ENCODE measurements around the gene SENP5.
A peak's percentile ranks its signal among the peaks of the same experiment; 100 is the strongest.

The SENP5 gene

DNA sequence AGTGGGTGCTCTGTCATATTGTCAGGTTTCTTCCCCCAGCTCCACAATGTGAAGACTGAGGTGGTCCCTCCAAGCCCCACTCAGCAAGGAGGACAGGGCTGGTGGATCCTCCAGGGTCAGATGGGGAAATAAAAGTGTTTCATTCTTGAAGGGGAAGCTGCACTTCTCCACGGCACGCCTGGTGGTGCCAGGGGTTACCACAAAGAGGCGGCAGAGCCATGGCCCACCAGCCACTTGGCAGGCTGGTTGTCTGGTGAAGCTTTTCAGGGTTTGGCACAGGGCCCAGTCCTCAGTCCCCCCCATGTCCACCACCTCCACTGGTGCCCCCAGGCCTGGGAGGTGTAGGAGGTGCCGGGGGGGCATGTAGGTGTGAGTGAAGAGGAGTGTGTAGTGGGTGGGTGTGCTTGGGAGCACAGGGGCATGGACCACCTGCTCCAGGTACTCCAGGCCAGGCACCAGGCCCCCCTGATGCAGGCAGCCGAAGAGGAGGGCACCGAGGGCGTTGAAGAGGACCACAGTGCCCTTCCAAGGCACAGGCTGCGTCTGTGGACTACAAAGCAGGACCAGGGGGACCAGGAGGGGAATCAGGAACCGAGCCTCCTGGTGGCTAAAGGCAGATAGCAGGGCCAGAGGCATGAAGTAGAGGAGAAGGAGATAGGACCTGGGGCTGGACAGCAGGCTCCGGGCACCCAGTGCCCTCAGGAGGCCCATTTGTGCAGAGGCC, 79.6 kb downstream of the SENP5 start:
- no peak for TF ChIP-seq SUZ12 (IDR thresholded peaks at IDR 0.05; ENCODE audit: extremely low read depth, insufficient read depth, insufficient read length)
- TF ChIP-seq YY1 (IDR thresholded peaks at IDR 0.05; ENCODE audit: insufficient read depth, insufficient read length), result no peak
- TF ChIP-seq ZNF274 (IDR thresholded peaks at IDR 0.05; ENCODE audit: low read depth, low read length), result no peak
- Histone ChIP-seq H3K27me3 (ENCODE audit: insufficient read depth, insufficient read length) (peaks cover 4% of the 10 kb centered on the region), H3K9ac (ENCODE audit: insufficient read length, low read depth) (no peak overlapping the region), H3K9me3 (ENCODE audit: insufficient read depth, low read length) (no peaks in the 10 kb centered on the region), H3K4me1 (ENCODE audit: insufficient read depth, insufficient read length) (peaks cover 12% of the 10 kb centered on the region), H3K36me3 (ENCODE audit: insufficient read depth, insufficient read length, low read length) (peaks cover 12% of the 10 kb centered on the region), H3K4me3 (ENCODE audit: insufficient read length, low read depth) (no peak overlapping the region)
- DNase-seq (ENCODE audit: low read depth, low spot score), result no peak

DNA sequence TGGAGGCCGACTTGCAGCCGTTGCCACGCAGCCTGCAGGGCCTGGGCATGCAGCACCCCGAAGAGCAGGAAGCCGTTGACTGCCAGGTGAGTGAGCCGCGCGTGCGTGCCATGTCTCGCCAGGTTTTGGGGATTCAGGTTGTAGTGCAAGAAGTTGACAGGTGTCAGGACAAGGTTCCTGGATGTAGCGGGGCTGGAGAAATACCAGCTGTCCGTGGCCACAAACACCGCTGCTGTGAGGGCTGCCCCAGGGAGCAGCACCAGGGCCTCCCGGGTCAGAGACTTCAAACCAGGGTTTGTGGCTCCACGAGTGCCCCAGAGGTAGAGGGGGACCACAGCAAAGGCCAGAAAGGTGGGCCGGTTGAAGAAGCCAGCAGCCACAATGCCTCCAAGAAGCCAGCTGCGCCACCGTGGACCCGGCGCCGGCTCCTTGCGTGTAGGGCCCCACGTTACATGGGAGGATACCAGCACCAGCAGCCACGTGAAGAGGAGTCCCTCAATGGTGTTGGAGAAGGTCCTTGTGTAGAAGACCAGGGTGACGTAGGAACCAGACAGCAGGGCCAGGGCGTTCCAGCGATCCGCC, 80.2 kb downstream of the SENP5 start:
- no peaks in the 10 kb centered on the region for H3K9me3 ChIP-seq (ENCODE audit: insufficient read depth, low read length)
- no peak overlapping the region for H3K4me3 ChIP-seq (ENCODE audit: insufficient read length, low read depth)
- H3K9ac ChIP-seq (ENCODE audit: insufficient read length, low read depth), result peak overlapping the region; percentile 36
- no peak for DNase-seq (ENCODE audit: low read depth, low spot score)
- TF ChIP-seq YY1 (IDR thresholded peaks at IDR 0.05; ENCODE audit: insufficient read depth, insufficient read length) (no peak), ZNF274 (IDR thresholded peaks at IDR 0.05; ENCODE audit: low read depth, low read length) (no peak), SUZ12 (IDR thresholded peaks at IDR 0.05; ENCODE audit: extremely low read depth, insufficient read depth, insufficient read length) (no peak)
- peaks cover 12% of the 10 kb centered on the region for H3K4me1 ChIP-seq (ENCODE audit: insufficient read depth, insufficient read length)
- peaks cover 12% of the 10 kb centered on the region for H3K36me3 ChIP-seq (ENCODE audit: insufficient read depth, insufficient read length, low read length)
- H3K27me3 ChIP-seq (ENCODE audit: insufficient read depth, insufficient read length), result peaks cover 4% of the 10 kb centered on the region

DNA sequence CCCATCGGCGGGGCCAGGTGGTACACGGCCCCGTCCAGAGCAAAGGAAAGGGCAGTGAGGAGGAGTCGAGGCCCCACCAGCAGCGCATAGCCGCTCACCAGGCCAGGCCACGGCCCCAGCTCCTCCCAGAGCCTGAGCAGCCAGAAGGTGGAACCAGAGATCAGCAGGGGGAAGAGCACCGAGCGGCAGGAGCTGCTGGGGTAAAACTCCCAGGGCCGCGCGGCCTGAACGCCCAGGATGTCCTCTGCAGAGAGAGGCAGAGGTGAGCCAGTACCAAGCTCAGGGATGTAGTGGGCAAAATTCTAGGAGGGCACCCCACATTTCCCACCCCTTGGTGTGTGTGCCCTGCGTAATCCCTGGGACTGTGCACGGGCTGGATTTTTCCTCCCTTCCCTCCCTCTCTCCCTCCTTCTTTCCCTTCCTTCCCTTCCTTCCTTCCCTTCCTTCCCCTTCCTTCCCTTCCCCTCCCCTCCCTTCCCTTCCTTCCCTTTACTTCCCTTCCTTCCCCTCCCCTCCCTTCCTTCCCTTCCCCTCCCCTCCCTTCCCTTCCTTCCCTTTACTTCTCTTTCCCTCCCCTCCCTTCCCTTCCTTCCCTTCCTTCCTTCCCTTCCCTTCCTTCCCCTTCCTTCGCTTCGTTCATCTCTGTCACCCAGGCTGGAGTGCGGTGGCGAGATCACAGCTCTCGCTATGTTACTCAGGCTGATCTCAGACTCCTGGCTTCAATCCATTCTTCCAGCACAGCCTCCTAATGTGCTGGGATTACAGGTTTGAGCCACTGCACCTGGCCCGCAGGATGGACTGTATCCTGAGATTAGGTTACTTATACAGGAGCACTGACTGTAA, 80.9 kb downstream of the SENP5 start:
- no peak for TF ChIP-seq YY1 (IDR thresholded peaks at IDR 0.05; ENCODE audit: insufficient read depth, insufficient read length)
- TF ChIP-seq SUZ12 (IDR thresholded peaks at IDR 0.05; ENCODE audit: extremely low read depth, insufficient read depth, insufficient read length), result no peak
- no peak for TF ChIP-seq ZNF274 (IDR thresholded peaks at IDR 0.05; ENCODE audit: low read depth, low read length)
- Histone ChIP-seq H3K4me3 (ENCODE audit: insufficient read length, low read depth) (no peak overlapping the region), H3K4me1 (ENCODE audit: insufficient read depth, insufficient read length) (peaks cover 10% of the 10 kb centered on the region), H3K27me3 (ENCODE audit: insufficient read depth, insufficient read length) (peaks cover 4% of the 10 kb centered on the region), H3K9me3 (ENCODE audit: insufficient read depth, low read length) (no peaks in the 10 kb centered on the region), H3K9ac (ENCODE audit: insufficient read length, low read depth) (peak overlapping the region; percentile 36), H3K36me3 (ENCODE audit: insufficient read depth, insufficient read length, low read length) (peaks cover 9% of the 10 kb centered on the region)
- DNase-seq (ENCODE audit: low read depth, low spot score), result no peak

DNA sequence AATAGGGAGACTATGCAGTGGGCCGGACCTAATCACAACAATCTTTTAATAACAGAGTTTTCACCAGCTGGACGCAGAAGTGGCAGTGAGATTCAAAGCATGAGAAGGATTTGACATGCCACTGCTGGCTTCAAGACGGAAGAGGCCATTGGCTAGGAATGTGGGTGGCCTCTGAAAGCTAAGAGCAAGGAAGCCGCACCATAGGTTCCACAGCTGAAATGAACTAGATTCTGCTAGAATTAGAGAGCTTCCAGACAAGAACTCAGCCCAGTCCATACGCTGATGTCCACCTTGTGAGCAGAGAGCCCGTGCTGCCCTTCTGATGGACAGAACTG, 81.5 kb downstream of the SENP5 start:
- no peak overlapping the region for H3K4me3 ChIP-seq (ENCODE audit: insufficient read length, low read depth)
- H3K9me3 ChIP-seq (ENCODE audit: insufficient read depth, low read length), result no peaks in the 10 kb centered on the region
- TF ChIP-seq YY1 (IDR thresholded peaks at IDR 0.05; ENCODE audit: insufficient read depth, insufficient read length), result no peak
- TF ChIP-seq SUZ12 (IDR thresholded peaks at IDR 0.05; ENCODE audit: extremely low read depth, insufficient read depth, insufficient read length), result no peak
- no peak for TF ChIP-seq ZNF274 (IDR thresholded peaks at IDR 0.05; ENCODE audit: low read depth, low read length)
- peaks cover 10% of the 10 kb centered on the region for H3K4me1 ChIP-seq (ENCODE audit: insufficient read depth, insufficient read length)
- no peak for DNase-seq (ENCODE audit: low read depth, low spot score)
- H3K36me3 ChIP-seq (ENCODE audit: insufficient read depth, insufficient read length, low read length), result peaks cover 8% of the 10 kb centered on the region
- H3K9ac ChIP-seq (ENCODE audit: insufficient read length, low read depth), result no peak overlapping the region
- H3K27me3 ChIP-seq (ENCODE audit: insufficient read depth, insufficient read length), result peaks cover 4% of the 10 kb centered on the region

DNA sequence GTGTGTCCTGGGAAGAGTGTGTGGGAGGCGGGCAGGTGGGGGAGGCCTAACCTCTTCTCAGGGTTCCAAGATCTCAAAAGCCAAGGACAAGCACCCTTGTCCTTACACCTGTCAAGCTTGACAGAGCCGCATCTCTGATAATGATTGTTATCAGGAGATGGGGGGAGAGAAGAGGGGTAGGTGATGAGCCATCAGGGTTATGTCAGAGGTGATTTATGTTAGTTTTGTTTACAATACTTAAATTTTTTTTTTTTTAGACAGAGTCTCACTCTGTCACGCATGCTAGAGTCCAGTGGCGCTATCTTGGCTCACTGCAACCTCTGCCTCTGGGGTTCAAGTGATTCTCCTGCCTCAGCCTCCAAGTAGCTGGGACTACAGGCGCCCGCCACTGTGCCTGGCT, 82.0 kb downstream of the SENP5 start:
- H3K4me1 ChIP-seq (ENCODE audit: insufficient read depth, insufficient read length), result peaks cover 10% of the 10 kb centered on the region
- peak overlapping the region; percentile 17 for H3K9ac ChIP-seq (ENCODE audit: insufficient read length, low read depth)
- H3K36me3 ChIP-seq (ENCODE audit: insufficient read depth, insufficient read length, low read length), result peaks cover 5% of the 10 kb centered on the region
- no peak for TF ChIP-seq ZNF274 (IDR thresholded peaks at IDR 0.05; ENCODE audit: low read depth, low read length)
- TF ChIP-seq SUZ12 (IDR thresholded peaks at IDR 0.05; ENCODE audit: extremely low read depth, insufficient read depth, insufficient read length), result no peak
- TF ChIP-seq YY1 (IDR thresholded peaks at IDR 0.05; ENCODE audit: insufficient read depth, insufficient read length), result no peak
- peaks cover 4% of the 10 kb centered on the region for H3K27me3 ChIP-seq (ENCODE audit: insufficient read depth, insufficient read length)
- DNase-seq (ENCODE audit: low read depth, low spot score), result no peak
- no peak overlapping the region for H3K4me3 ChIP-seq (ENCODE audit: insufficient read length, low read depth)
- no peaks in the 10 kb centered on the region for H3K9me3 ChIP-seq (ENCODE audit: insufficient read depth, low read length)

DNA sequence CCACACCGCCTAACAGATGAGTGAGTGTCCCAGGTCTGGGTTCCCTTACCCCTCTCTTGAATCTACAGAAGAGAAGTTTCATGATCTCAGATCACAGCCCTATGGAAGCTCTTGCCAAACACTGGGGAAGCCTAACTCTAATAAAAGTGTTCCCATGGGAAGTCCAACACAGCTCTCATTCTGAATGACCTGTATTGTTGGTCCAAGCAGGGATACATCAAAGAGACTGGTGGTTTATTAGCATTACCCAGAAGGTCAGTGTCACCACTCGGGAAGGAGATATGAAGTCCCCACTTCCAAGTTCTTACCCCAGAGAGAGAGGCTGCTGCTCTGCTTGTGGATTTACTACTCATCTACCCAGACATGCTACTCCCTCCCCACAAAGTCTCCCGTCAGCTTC, 83.7 kb downstream of the SENP5 start:
- peaks cover 4% of the 10 kb centered on the region for H3K27me3 ChIP-seq (ENCODE audit: insufficient read depth, insufficient read length)
- no peak for DNase-seq (ENCODE audit: low read depth, low spot score)
- TF ChIP-seq ZNF274 (IDR thresholded peaks at IDR 0.05; ENCODE audit: low read depth, low read length) (no peak), YY1 (IDR thresholded peaks at IDR 0.05; ENCODE audit: insufficient read depth, insufficient read length) (no peak), SUZ12 (IDR thresholded peaks at IDR 0.05; ENCODE audit: extremely low read depth, insufficient read depth, insufficient read length) (no peak)
- no peak overlapping the region for H3K4me3 ChIP-seq (ENCODE audit: insufficient read length, low read depth)
- no peaks in the 10 kb centered on the region for H3K9me3 ChIP-seq (ENCODE audit: insufficient read depth, low read length)
- H3K9ac ChIP-seq (ENCODE audit: insufficient read length, low read depth), result no peak overlapping the region
- peaks cover 7% of the 10 kb centered on the region for H3K4me1 ChIP-seq (ENCODE audit: insufficient read depth, insufficient read length)
- H3K36me3 ChIP-seq (ENCODE audit: insufficient read depth, insufficient read length, low read length), result peaks cover 5% of the 10 kb centered on the region

DNA sequence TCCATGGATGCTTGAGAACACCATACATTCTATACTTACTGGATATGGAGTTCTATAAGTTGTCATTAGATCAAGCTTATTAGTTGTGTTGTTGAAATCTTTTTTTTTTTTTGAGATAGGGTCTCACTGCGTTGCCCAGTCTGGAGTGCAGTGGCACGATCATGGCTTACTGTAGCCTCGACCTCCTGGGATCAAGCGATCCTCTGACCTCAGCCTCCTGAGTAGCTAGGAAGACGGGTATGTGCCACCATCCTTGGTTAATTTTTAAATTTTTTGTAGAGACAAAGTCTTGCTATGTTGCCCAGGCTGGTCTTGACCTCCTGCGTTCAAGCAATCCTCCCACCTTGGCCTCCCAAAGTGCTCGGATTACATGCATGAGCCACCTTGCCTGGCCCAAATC, 87.1 kb downstream of the SENP5 start:
- TF ChIP-seq ZNF274 (IDR thresholded peaks at IDR 0.05; ENCODE audit: low read depth, low read length) (no peak), YY1 (IDR thresholded peaks at IDR 0.05; ENCODE audit: insufficient read depth, insufficient read length) (no peak), SUZ12 (IDR thresholded peaks at IDR 0.05; ENCODE audit: extremely low read depth, insufficient read depth, insufficient read length) (no peak)
- Histone ChIP-seq H3K4me1 (ENCODE audit: insufficient read depth, insufficient read length) (no peaks in the 10 kb centered on the region), H3K27me3 (ENCODE audit: insufficient read depth, insufficient read length) (no peaks in the 10 kb centered on the region), H3K4me3 (ENCODE audit: insufficient read length, low read depth) (no peak overlapping the region), H3K9ac (ENCODE audit: insufficient read length, low read depth) (no peak overlapping the region), H3K36me3 (ENCODE audit: insufficient read depth, insufficient read length, low read length) (no peaks in the 10 kb centered on the region), H3K9me3 (ENCODE audit: insufficient read depth, low read length) (no peaks in the 10 kb centered on the region)
- DNase-seq (ENCODE audit: low read depth, low spot score), result no peak
